H7 (cell line): Measurements from ENCODE around the gene MROH7. TPM values are rescaled to one million over a fixed set of nuclear protein-coding genes. Genes with fewer than 3 reads are reported as not detected.

Experiments
- DNase-seq: peaks from one replicate; pipeline ENCODE4 v3.0.0; 2012
- H3K27me3 ChIP-seq: 2 replicates; pipeline ENCODE4 v1.6.0; 2011; ENCODE audit warnings: mild to moderate bottlenecking, low read length; ENCODE audit not compliant: control insufficient read depth, insufficient read depth
- H3K36me3 ChIP-seq: replicated peaks from 2 replicates; pipeline ENCODE4 v1.5.1; 2011; ENCODE audit warnings: low read length; ENCODE audit not compliant: control insufficient read depth, insufficient read depth
- H3K4me3 ChIP-seq: 2 replicates; pipeline ENCODE4 v1.5.1; 2011; ENCODE audit warnings: low read depth, mild to moderate bottlenecking, control low read depth, low read length, moderate library complexity; ENCODE audit not compliant: insufficient read depth
- total RNA-seq: library from RNA; depleted of rRNA; stranded (reverse); fragments of >200 nt; shearing (Covaris generic); gene quantifications from 2 replicates; pipeline ENCODE4 v1.2.3, GENCODE V29; 2014

Gene MROH7
- total RNA-seq, 1 experiment from 2014 or later: 0.03 TPM

- Histone ChIP-seq H3K36me3 (no peaks in the 10 kb centered on the region), H3K27me3 (no peaks in the 10 kb centered on the region), H3K4me3 (no peak overlapping the region)
These were observed 41.9 kb downstream of the MROH7 start for GRCh38 chr1:54683453-54683852.

GRCh38 chr1:54685335-54685905 is 43.8 kb downstream of the MROH7 start:
- H3K4me3 ChIP-seq: no peak overlapping the region
- H3K27me3 ChIP-seq: no peaks in the 10 kb centered on the region
- no peak for DNase-seq
- no peaks in the 10 kb centered on the region for H3K36me3 ChIP-seq

More at GRCh38 chr1:54683453-54683852, 41.9 kb downstream of the MROH7 start:
- no peak for DNase-seq

GRCh38 chr1:54686155-54686554 is 44.6 kb downstream of the MROH7 start:
- no peak for DNase-seq
- no peaks in the 10 kb centered on the region for H3K36me3 ChIP-seq
- no peaks in the 10 kb centered on the region for H3K27me3 ChIP-seq
- no peak overlapping the region for H3K4me3 ChIP-seq

- H3K4me3 ChIP-seq: no peak overlapping the region
- no peak for DNase-seq
- H3K27me3 ChIP-seq: no peaks in the 10 kb centered on the region; the same call in 1 of the 2 replicates
- H3K36me3 ChIP-seq: no peaks in the 10 kb centered on the region
These were observed 53.2 kb downstream of the MROH7 start for GRCh38 chr1:54694771-54695170.

- no peak overlapping the region for H3K4me3 ChIP-seq
- no peak for DNase-seq
- no peaks in the 10 kb centered on the region for H3K36me3 ChIP-seq
- H3K27me3 ChIP-seq: no peaks in the 10 kb centered on the region; the same call in 1 of the 2 replicates
These were observed 53.6 kb downstream of the MROH7 start for GRCh38 chr1:54695221-54695620.

- H3K27me3 ChIP-seq: no peaks in the 10 kb centered on the region; the same call in 1 of the 2 replicates
- no peak for DNase-seq
- no peaks in the 10 kb centered on the region for H3K36me3 ChIP-seq
These were observed 54.2 kb downstream of the MROH7 start for GRCh38 chr1:54695764-54696163.

GRCh38 chr1:54696262-54696661 is 54.7 kb downstream of the MROH7 start:
- no peaks in the 10 kb centered on the region; the same call in 1 of the 2 replicates for H3K27me3 ChIP-seq
- no peaks in the 10 kb centered on the region for H3K36me3 ChIP-seq
- no peak overlapping the region for H3K4me3 ChIP-seq
- no peak for DNase-seq

More at GRCh38 chr1:54695764-54696163, 54.2 kb downstream of the MROH7 start:
- no peak overlapping the region for H3K4me3 ChIP-seq

- Histone ChIP-seq H3K36me3 (no peaks in the 10 kb centered on the region), H3K27me3 (peaks cover 1% of the 10 kb centered on the region; the same call in 1 of the 2 replicates), H3K4me3 (no peak overlapping the region)
- no peak for DNase-seq
These were observed 56.3 kb downstream of the MROH7 start for GRCh38 chr1:54697896-54698295.

GRCh38 chr1:54698346-54698745 is 56.8 kb downstream of the MROH7 start:
- no peak overlapping the region for H3K4me3 ChIP-seq
- DNase-seq: no peak
- peaks cover 1% of the 10 kb centered on the region; the same call in 1 of the 2 replicates for H3K27me3 ChIP-seq
- H3K36me3 ChIP-seq: no peaks in the 10 kb centered on the region

GRCh38 chr1:54699936-54700525 is 58.4 kb downstream of the MROH7 start:
- H3K4me3 ChIP-seq: no peak overlapping the region
- no peak for DNase-seq
- H3K27me3 ChIP-seq: peaks cover 1% of the 10 kb centered on the region; the same call in 1 of the 2 replicates

GRCh38 chr1:54701066-54701465 is 59.5 kb downstream of the MROH7 start:
- H3K27me3 ChIP-seq: peaks cover 1% of the 10 kb centered on the region
- H3K4me3 ChIP-seq: no peak overlapping the region
- DNase-seq: no peak
- H3K36me3 ChIP-seq: no peaks in the 10 kb centered on the region

More at GRCh38 chr1:54699936-54700525, 58.4 kb downstream of the MROH7 start:
- H3K36me3 ChIP-seq: no peaks in the 10 kb centered on the region

- Histone ChIP-seq H3K36me3 (no peaks in the 10 kb centered on the region), H3K27me3 (peaks cover 3% of the 10 kb centered on the region), H3K4me3 (no peak overlapping the region)
- peak; percentile 36 for DNase-seq
These were observed 60.4 kb downstream of the MROH7 start for GRCh38 chr1:54701996-54702395.

GRCh38 chr1:54703471-54703870 is 61.9 kb downstream of the MROH7 start:
- peak; percentile 7 for DNase-seq
- H3K36me3 ChIP-seq: no peaks in the 10 kb centered on the region
- H3K27me3 ChIP-seq: peaks cover 4% of the 10 kb centered on the region

GRCh38 chr1:54705153-54705552 is 63.6 kb downstream of the MROH7 start:
- no peak overlapping the region for H3K4me3 ChIP-seq
- H3K36me3 ChIP-seq: no peaks in the 10 kb centered on the region
- H3K27me3 ChIP-seq: peaks cover 12% of the 10 kb centered on the region
- DNase-seq: peak; percentile 27

More at GRCh38 chr1:54703471-54703870, 61.9 kb downstream of the MROH7 start:
- H3K4me3 ChIP-seq: no peak overlapping the region

GRCh38 chr1:54706419-54706818 is 64.8 kb downstream of the MROH7 start:
- H3K27me3 ChIP-seq: peaks cover 16% of the 10 kb centered on the region
- no peak overlapping the region for H3K4me3 ChIP-seq
- peak; percentile 7 for DNase-seq
- H3K36me3 ChIP-seq: no peaks in the 10 kb centered on the region
